SK-N-SH (cell line): ENCODE results near the gene RABGAP1L. TPM values are rescaled to one million over a fixed set of nuclear protein-coding genes. Genes with fewer than 3 reads are reported as not detected.

Experiments used
- CTCF ChIA-PET: fragments of 300-600, 350-600 bp; formaldehyde crosslinking; extraction: SDS; loops from one replicate; lab custom pipeline; 2021; lab: Yijun Ruan, JAX
- POLR2A ChIA-PET: fragments of 350-600 bp; sonication (Branson Sonifier 250); formaldehyde crosslinking; extraction: SDS; loops from one replicate; lab custom pipeline; 2020; ENCODE audit warnings: antibody characterized with exemption, inconsistent platforms; lab: Yijun Ruan, JAX
- DNase-seq: peaks from one replicate; pipeline ENCODE4 v3.0.0; 2012
- H2AFZ ChIP-seq: fragments of 200-600 bp; sonication (generic); 2 replicates; pipeline ENCODE4 v1.8.1; 2016; ENCODE audit warnings: antibody characterized with exemption, mild to moderate bottlenecking, low read depth
- H3F3A ChIP-seq: fragments of 200-600 bp; sonication (generic); replicated peaks from 2 replicates; pipeline ENCODE3; 2016; ENCODE audit warnings: antibody characterized with exemption, mild to moderate bottlenecking; ENCODE audit not compliant: insufficient read depth
- H3K27ac ChIP-seq, 2 experiments: fragments of 200-500 bp in 1 of 2; fragments of 200-600 bp in 1 of 2; sonication (Bioruptor generic) in 1 of 2; sonication (generic), shearing (Covaris generic) in 1 of 2; 2 replicates each; pipeline versions ENCODE4 v1.5.1 to v1.6.1; 2014 to 2016; ENCODE audit warnings: low read depth in 2 of 2, inconsistent platforms in 1 of 2, low read length in 1 of 2, mild to moderate bottlenecking in 1 of 2, mixed read lengths in 1 of 2
- H3K27me3 ChIP-seq: fragments of 200-600 bp; sonication (generic), shearing (Covaris generic); 2 replicates; pipeline ENCODE4 v1.6.1; 2016; ENCODE audit warnings: mixed run types; ENCODE audit not compliant: insufficient read depth
- H3K36me3 ChIP-seq, 2 experiments: fragments of 200-500 bp in 1 of 2; fragments of 200-600 bp in 1 of 2; sonication (Bioruptor generic) in 1 of 2; sonication (generic) in 1 of 2; replicated peaks in 1 of 2; 2 replicates each; pipeline versions ENCODE3 to v1.5.1; 2014 to 2016; ENCODE audit warnings: low read length in 1 of 2, mild to moderate bottlenecking in 1 of 2; ENCODE audit not compliant: insufficient read depth in 2 of 2, control insufficient read depth in 1 of 2
- H3K4me1 ChIP-seq, 2 experiments: fragments of 200-500 bp in 1 of 2; fragments of 200-600 bp in 1 of 2; sonication (Bioruptor generic) in 1 of 2; sonication (generic), shearing (Covaris generic) in 1 of 2; 2 replicates each; pipeline versions ENCODE4 v1.5.1 to v1.6.1; 2014 to 2016; ENCODE audit warnings: low read depth in 1 of 2, low read length in 1 of 2, mixed run types in 1 of 2; ENCODE audit not compliant: insufficient read depth in 2 of 2, control insufficient read depth in 1 of 2
- H3K4me2 ChIP-seq: fragments of 200-600 bp; sonication (generic), shearing (Covaris generic); 2 replicates; pipeline ENCODE4 v1.6.1; 2017; ENCODE audit warnings: mixed run types
- H3K4me3 ChIP-seq, 2 experiments: fragments of 200-500 bp in 1 of 2; fragments of 200-600 bp in 1 of 2; sonication (Bioruptor generic) in 1 of 2; sonication (generic), shearing (Covaris generic) in 1 of 2; 2 replicates each; pipeline versions ENCODE4 v1.5.1 to v1.8.1; 2014 to 2016; ENCODE audit warnings: low read depth in 2 of 2, inconsistent platforms in 1 of 2, low read length in 1 of 2, mild to moderate bottlenecking in 1 of 2, mixed read lengths in 1 of 2, moderate library complexity in 1 of 2
- H3K79me2 ChIP-seq: fragments of 200-600 bp; sonication (generic); 2 replicates; pipeline ENCODE4 v1.8.1; 2017; ENCODE audit warnings: mild to moderate bottlenecking; ENCODE audit not compliant: insufficient read depth
- H3K9ac ChIP-seq: fragments of 200-600 bp; sonication (generic); 2 replicates; pipeline ENCODE4 v1.6.1; 2017; ENCODE audit warnings: mixed run types
- H3K9me2 ChIP-seq: fragments of 200-600 bp; sonication (generic); 2 replicates; pipeline ENCODE4 v1.6.1; 2017; ENCODE audit warnings: mixed run types
- H3K9me3 ChIP-seq: fragments of 200-600 bp; sonication (generic); 2 replicates; pipeline ENCODE4 v1.6.1; 2017; ENCODE audit warnings: mixed run types, mild to moderate bottlenecking, moderate library complexity
- H4K20me1 ChIP-seq: fragments of 200-600 bp; sonication (generic); 2 replicates; pipeline ENCODE4 v1.6.1; 2017; ENCODE audit warnings: mild to moderate bottlenecking, mixed run types; ENCODE audit not compliant: insufficient read depth
- EP300 ChIP-seq, 2 experiments: IDR thresholded peaks; 2 replicates each; pipeline versions ENCODE4 v1.4.0 to v1.6.1; 2012; ENCODE audit warnings: borderline replicate concordance in 1 of 2, low read depth in 1 of 2, low read length in 1 of 2
- EZH2phosphoT487 ChIP-seq: fragments of 200-600 bp; sonication (generic); IDR thresholded peaks from 2 replicates; pipeline ENCODE4 v1.6.1; 2017; ENCODE audit warnings: low read depth, mixed run types, mild to moderate bottlenecking, antibody characterized with exemption, moderate library complexity, borderline replicate concordance
- FOXJ3 ChIP-seq: sonication (generic); formaldehyde crosslinking; IDR thresholded peaks from 2 replicates; pipeline ENCODE4 v1.5.1; 2020; ENCODE audit warnings: mild to moderate bottlenecking, missing genetic modification reagents
- GATA2 ChIP-seq: sonication (generic); formaldehyde crosslinking; IDR thresholded peaks from 2 replicates; pipeline ENCODE4 v1.5.0; 2020; ENCODE audit warnings: mild to moderate bottlenecking, missing genetic modification reagents
- MEF2A ChIP-seq: IDR thresholded peaks from 2 replicates; pipeline ENCODE4 v1.4.0; 2012; ENCODE audit warnings: low read depth, borderline replicate concordance
- RAD21 ChIP-seq: IDR thresholded peaks from 2 replicates; pipeline ENCODE4 v1.6.1; 2012; ENCODE audit warnings: mild to moderate bottlenecking, low read length
- RCOR1 ChIP-seq: fragments of 150-350 bp; IDR thresholded peaks from 2 replicates; pipeline ENCODE4 v1.6.1; 2017; ENCODE audit warnings: antibody characterized with exemption, low read length
- SIN3A ChIP-seq: IDR thresholded peaks from 2 replicates; pipeline ENCODE4 v1.6.1; 2012; ENCODE audit warnings: low read depth, mild to moderate bottlenecking, low read length, moderate library complexity, borderline replicate concordance
- SMC3 ChIP-seq: IDR thresholded peaks from 2 replicates; pipeline ENCODE4 v1.6.1; 2012; ENCODE audit warnings: low read depth, low read length, improper control_type of control experiment
- TCF12 ChIP-seq: IDR thresholded peaks from 2 replicates; pipeline ENCODE4 v1.4.0; 2012
- YY1 ChIP-seq: IDR thresholded peaks from 2 replicates; pipeline ENCODE4 v1.4.0; 2012; ENCODE audit warnings: low read depth, mild to moderate bottlenecking
- WGBS: methylation state at CpG from one replicate; pipeline ENCODE4 v1.1.6; 2017; ENCODE audit warnings: low lambda C conversion rate; 5-methylcytosine and 5-hydroxymethylcytosine counted together
- polyA plus RNA-seq, 3 experiments: library from polyadenylated mRNA; depleted of rRNA; stranded (reverse); fragments of >200 nt; gene quantifications; 2 replicates each; pipeline ENCODE4 v1.2.3, GENCODE V29; 2012
- TF ChIP-seq, protein P1 (sequence below): IDR thresholded peaks from 2 replicates; pipeline ENCODE4 v1.4.0; 2012; ENCODE audit warnings: low read depth
- TF ChIP-seq, protein P2 (sequence below): fragments of 150-350 bp; IDR thresholded peaks from 2 replicates; pipeline ENCODE4 v1.6.1; 2016; ENCODE audit warnings: mild to moderate bottlenecking, low read depth, low read length

The RABGAP1L gene
- polyA plus RNA-seq, 1 of the 3 experiments (the other 2 are of a cell fraction): 7.2 TPM

DNA sequence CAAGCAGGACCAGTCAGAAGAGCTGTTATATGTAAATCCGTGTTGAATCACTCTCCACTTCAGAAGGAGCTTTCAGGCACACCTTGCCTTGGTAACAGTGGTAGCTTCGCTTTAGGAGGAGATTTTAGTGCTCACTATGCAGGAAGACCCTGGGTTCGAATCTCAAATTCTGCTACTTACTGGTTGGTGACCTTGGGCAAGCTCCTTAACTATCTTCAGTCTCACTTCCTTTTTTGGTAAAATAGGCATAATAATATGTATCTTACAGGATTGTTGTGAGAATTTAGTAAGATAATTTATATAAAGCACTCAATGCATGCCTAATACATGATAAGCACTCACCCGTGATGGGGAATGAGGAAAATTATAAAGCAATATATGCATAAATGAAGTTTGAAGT is 241.8 kb downstream of the RABGAP1L start:
- no peak overlapping the region for H3K9ac ChIP-seq
- no peak for DNase-seq
- no peak overlapping the region for H3K4me2 ChIP-seq
- no peak overlapping the region for H2AFZ ChIP-seq
- no peak overlapping the region for H3K4me3 ChIP-seq
- 97% methylated on average over 4 of the region's 4 CpGs for WGBS
- no peaks in the 10 kb centered on the region for H3F3A ChIP-seq
- ChIA-PET POLR2A (no interaction called here), CTCF (interaction anchor here (1.4 to 1.6 kb wide), 2 partner anchors 12 to 139 kb away, joined by 3 to 4 read pairs; no protein-coding TSS in a partner anchor)
- no peaks in the 10 kb centered on the region for H3K9me2 ChIP-seq
- H3K27ac ChIP-seq: no peak overlapping the region
- H3K27me3 ChIP-seq: no peaks in the 10 kb centered on the region
- H3K4me1 ChIP-seq: no peaks in the 10 kb centered on the region
- no peaks in the 10 kb centered on the region for H3K79me2 ChIP-seq
- H3K9me3 ChIP-seq: no peaks in the 10 kb centered on the region
- TF ChIP-seq RCOR1 (no peak), YY1 (no peak), TCF12 (no peak), SMC3 (no peak), MEF2A (no peak), EP300 (IDR thresholded peaks at IDR 0.05; ENCODE audit: borderline replicate concordance in 1 of 2, low read depth in 1 of 2, low read length in 1 of 2) (no peak), RAD21 (no peak), EZH2phosphoT487 (no peak)
- no peaks in the 10 kb centered on the region for H4K20me1 ChIP-seq
- peaks cover 0 to 2% of the 10 kb centered on the region in 2 experiments for H3K36me3 ChIP-seq

DNA sequence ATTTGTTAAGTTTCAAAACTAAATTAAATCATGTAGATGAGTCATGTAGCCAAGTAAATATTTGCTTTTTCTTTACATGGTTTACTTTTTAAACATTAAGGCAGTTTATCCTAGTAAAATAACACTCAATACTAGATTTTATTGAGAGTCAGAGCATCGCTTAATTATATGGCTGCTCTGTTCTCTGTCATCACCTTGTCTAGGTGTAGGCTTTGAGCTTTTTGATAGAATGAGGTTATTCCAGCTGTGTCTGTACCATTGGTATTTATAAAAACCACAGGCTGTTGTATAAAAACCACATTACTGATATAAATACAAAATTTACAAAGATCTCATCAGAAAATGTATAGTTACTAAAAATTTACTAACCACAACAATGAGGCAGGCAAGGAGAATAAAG is 245.9 kb downstream of the RABGAP1L start:
- Histone ChIP-seq H3K4me2 (no peak overlapping the region), H3K9me2 (no peaks in the 10 kb centered on the region), H3K4me3 (no peak overlapping the region), H3K9ac (no peak overlapping the region), H3K27me3 (no peaks in the 10 kb centered on the region), H3K4me1 (no peaks in the 10 kb centered on the region; a peak in 1 of 4 replicates), H2AFZ (no peak overlapping the region), H4K20me1 (no peaks in the 10 kb centered on the region), H3K27ac (no peak overlapping the region), H3K79me2 (no peaks in the 10 kb centered on the region), H3K36me3 (no peaks in the 10 kb centered on the region), H3K9me3 (no peaks in the 10 kb centered on the region), H3F3A (no peaks in the 10 kb centered on the region)
- ChIA-PET CTCF (no interaction called here), POLR2A (no interaction called here)
- 91% methylated on average over 1 of the region's 1 CpG for WGBS
- TF ChIP-seq FOXJ3 (CRISPR knock-in tag) (no peak), GATA2 (CRISPR knock-in tag) (no peak), TCF12 (no peak), SIN3A (no peak)
- TF ChIP-seq, protein P1, sequence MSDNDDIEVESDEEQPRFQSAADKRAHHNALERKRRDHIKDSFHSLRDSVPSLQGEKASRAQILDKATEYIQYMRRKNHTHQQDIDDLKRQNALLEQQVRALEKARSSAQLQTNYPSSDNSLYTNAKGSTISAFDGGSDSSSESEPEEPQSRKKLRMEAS: no peak
- TF ChIP-seq, protein P2, sequence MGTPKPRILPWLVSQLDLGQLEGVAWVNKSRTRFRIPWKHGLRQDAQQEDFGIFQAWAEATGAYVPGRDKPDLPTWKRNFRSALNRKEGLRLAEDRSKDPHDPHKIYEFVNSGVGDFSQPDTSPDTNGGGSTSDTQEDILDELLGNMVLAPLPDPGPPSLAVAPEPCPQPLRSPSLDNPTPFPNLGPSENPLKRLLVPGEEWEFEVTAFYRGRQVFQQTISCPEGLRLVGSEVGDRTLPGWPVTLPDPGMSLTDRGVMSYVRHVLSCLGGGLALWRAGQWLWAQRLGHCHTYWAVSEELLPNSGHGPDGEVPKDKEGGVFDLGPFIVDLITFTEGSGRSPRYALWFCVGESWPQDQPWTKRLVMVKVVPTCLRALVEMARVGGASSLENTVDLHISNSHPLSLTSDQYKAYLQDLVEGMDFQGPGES: no peak
- DNase-seq: no peak
